GM23338 (cell line): Measurements from ENCODE around the gene OR56A1. TPM values are rescaled to one million over a fixed set of nuclear protein-coding genes. Genes with fewer than 3 reads are reported as not detected.

Experiments used
- ATAC-seq: fragments of 200-7000 bp; cut with Tn5 transposase; 3 replicates; pipeline ENCODE4 v1.9.1; 2020
- DNase-seq: peaks from one replicate; pipeline ENCODE4 v3.0.0-alpha.2; 2015; ENCODE audit warnings: low spot score
- H2AFZ ChIP-seq: fragments of 200-600 bp; sonication (generic); 2 replicates; pipeline ENCODE4 v1.8.0; 2016; ENCODE audit warnings: antibody characterized with exemption, mild to moderate bottlenecking, moderate library complexity
- H3F3A ChIP-seq: fragments of 200-600 bp; sonication (generic); replicated peaks from 2 replicates; pipeline ENCODE4 v1.8.0; 2017; ENCODE audit warnings: antibody characterized with exemption, mixed run types, low read depth
- H3K27ac ChIP-seq: fragments of 200-600 bp; sonication (generic); 2 replicates; pipeline ENCODE4 v1.6.1; 2016; ENCODE audit warnings: low read depth
- H3K27me3 ChIP-seq: fragments of 200-600 bp; sonication (generic); 2 replicates; pipeline ENCODE4 v1.8.0; 2016; ENCODE audit warnings: mild to moderate bottlenecking, mixed run types, moderate library complexity; ENCODE audit not compliant: insufficient read depth
- H3K36me3 ChIP-seq: fragments of 200-600 bp; sonication (generic); 2 replicates; pipeline ENCODE4 v1.8.0; 2016; ENCODE audit warnings: mild to moderate bottlenecking; ENCODE audit not compliant: insufficient read depth
- H3K4me1 ChIP-seq: fragments of 200-600 bp; sonication (generic); 2 replicates; pipeline ENCODE4 v1.8.0; 2016; ENCODE audit warnings: mild to moderate bottlenecking, moderate library complexity; ENCODE audit not compliant: insufficient read depth
- H3K4me2 ChIP-seq: fragments of 200-600 bp; sonication (generic); 2 replicates; pipeline ENCODE4 v1.7.1; 2017; ENCODE audit warnings: mixed run types
- H3K4me3 ChIP-seq: fragments of 200-600 bp; sonication (generic); 2 replicates; pipeline ENCODE4 v1.6.1; 2016; ENCODE audit warnings: mixed run types
- H3K79me2 ChIP-seq: fragments of 200-600 bp; sonication (generic); replicated peaks from 2 replicates; pipeline ENCODE4 v1.8.0; 2017; ENCODE audit warnings: mild to moderate bottlenecking; ENCODE audit not compliant: insufficient read depth
- H3K9me2 ChIP-seq: fragments of 200-600 bp; sonication (generic); 2 replicates; pipeline ENCODE4 v1.8.0; 2017; ENCODE audit not compliant: insufficient read depth
- H4K20me1 ChIP-seq: fragments of 200-600 bp; sonication (generic); replicated peaks from 2 replicates; pipeline ENCODE4 v1.8.0; 2017; ENCODE audit warnings: mild to moderate bottlenecking; ENCODE audit not compliant: insufficient read depth
- H3K27ac Mint-ChIP-seq: 2 replicates; pipeline ENCODE4 v1.8.0; 2020; ENCODE audit warnings: inconsistent platforms, mild to moderate bottlenecking, moderate library complexity, mixed read lengths
- H3K27me3 Mint-ChIP-seq: 3 replicates; pipeline ENCODE4 v1.8.0; 2022; ENCODE audit warnings: low read depth, mild to moderate bottlenecking, moderate library complexity, mixed read lengths, inconsistent platforms; ENCODE audit not compliant: insufficient read depth, poor library complexity
- H3K36me3 Mint-ChIP-seq: 3 replicates; pipeline ENCODE4 v1.8.0; 2021; ENCODE audit warnings: low read depth, mild to moderate bottlenecking, inconsistent platforms, moderate library complexity, mixed read lengths
- H3K4me1 Mint-ChIP-seq: 3 replicates; pipeline ENCODE4 v1.8.0; 2020; ENCODE audit warnings: mild to moderate bottlenecking, inconsistent platforms, mixed read lengths
- H3K4me3 Mint-ChIP-seq: 3 replicates; pipeline ENCODE4 v1.8.0; 2021; ENCODE audit warnings: moderate library complexity, mild to moderate bottlenecking, inconsistent platforms, mixed read lengths
- H3K9me3 Mint-ChIP-seq: 3 replicates; pipeline ENCODE4 v1.8.0; 2020; ENCODE audit warnings: moderate library complexity, mild to moderate bottlenecking, inconsistent platforms, mixed read lengths
- CREB1 ChIP-seq: fragments of 250-450 bp; sonication (Bioruptor Pico); IDR thresholded peaks from 2 replicates; pipeline ENCODE4 v1.5.0; 2020; ENCODE audit warnings: low read depth, mild to moderate bottlenecking, moderate library complexity
- EZH2 ChIP-seq: fragments of 200-600 bp; sonication (generic); IDR thresholded peaks from one replicate; pipeline ENCODE4 v1.8.0; 2017; ENCODE audit warnings: antibody characterized with exemption, mild to moderate bottlenecking, low read depth; ENCODE audit not compliant: unreplicated experiment
- EZH2phosphoT487 ChIP-seq: fragments of 200-600 bp; sonication (generic); IDR thresholded peaks from one replicate; pipeline ENCODE4 v1.8.1; 2018; ENCODE audit warnings: antibody characterized with exemption; ENCODE audit not compliant: unreplicated experiment
- JUNB ChIP-seq: IDR thresholded peaks from one replicate; pipeline ENCODE4 v1.6.1; 2016; ENCODE audit warnings: antibody characterized with exemption; ENCODE audit not compliant: unreplicated experiment
- NANOG ChIP-seq: IDR thresholded peaks from 2 replicates; pipeline ENCODE4 v1.6.1; 2016; ENCODE audit warnings: antibody characterized with exemption, borderline replicate concordance
- POLR2AphosphoS5 ChIP-seq: IDR thresholded peaks from 2 replicates; pipeline ENCODE4 v1.6.1; 2016; ENCODE audit warnings: antibody characterized with exemption, low read depth
- STAT1 ChIP-seq: IDR thresholded peaks from one replicate; pipeline ENCODE4 v1.6.1; 2016; ENCODE audit warnings: antibody characterized with exemption; ENCODE audit not compliant: unreplicated experiment
- ZNF114 ChIP-seq: fragments of 250-450 bp; sonication (Bioruptor Pico); IDR thresholded peaks from 2 replicates; pipeline ENCODE4 v1.5.0; 2020; ENCODE audit warnings: mild to moderate bottlenecking, moderate library complexity
- ZNF331 ChIP-seq: fragments of 250-450 bp; sonication (Bioruptor Pico); IDR thresholded peaks from 2 replicates; pipeline ENCODE4 v1.5.0; 2020; ENCODE audit warnings: low read depth, mild to moderate bottlenecking, moderate library complexity
- polyA plus RNA-seq: library from polyadenylated mRNA; unstranded; fragments of >200 nt; fragmentation: Nextera tagmentation; extraction: Ambion mirVana; gene quantifications from 2 replicates; pipeline ENCODE4 v1.2.1, GENCODE V29; 2016
- total RNA-seq: library from RNA; depleted of rRNA; stranded (reverse); fragments of >200 nt; shearing (Covaris generic); gene quantifications from 2 replicates; pipeline ENCODE4 v1.2.3, GENCODE V29; 2014
- TF ChIP-seq, protein P1 (sequence below): fragments of 250-450 bp; sonication (Bioruptor Pico); IDR thresholded peaks from 2 replicates; pipeline ENCODE4 v1.5.0; 2020; ENCODE audit warnings: mild to moderate bottlenecking, moderate library complexity
- TF ChIP-seq, protein P2 (sequence below): IDR thresholded peaks from 2 replicates; pipeline ENCODE4 v1.6.1; 2016; ENCODE audit warnings: antibody characterized with exemption
- TF ChIP-seq, protein P3 (sequence below), 2 experiments: fragments of 200-600 bp in 1 of 2; sonication (generic) in 1 of 2; conservative IDR thresholded peaks; 2 replicates each; pipeline versions ENCODE4 v1.5.1 to v1.6.1; 2016 to 2017; ENCODE audit warnings: antibody characterized with exemption in 2 of 2, low read depth in 2 of 2, mild to moderate bottlenecking in 2 of 2, moderate library complexity in 1 of 2
- TF ChIP-seq, protein P4 (sequence below): IDR thresholded peaks from one replicate; pipeline ENCODE4 v1.6.1; 2018; ENCODE audit warnings: antibody characterized with exemption; ENCODE audit not compliant: unreplicated experiment

OR56A1 gene
- total and polyA plus RNA-seq, 2 experiments from 2014 or later, result 0.06 to 0.35 TPM

DNA sequence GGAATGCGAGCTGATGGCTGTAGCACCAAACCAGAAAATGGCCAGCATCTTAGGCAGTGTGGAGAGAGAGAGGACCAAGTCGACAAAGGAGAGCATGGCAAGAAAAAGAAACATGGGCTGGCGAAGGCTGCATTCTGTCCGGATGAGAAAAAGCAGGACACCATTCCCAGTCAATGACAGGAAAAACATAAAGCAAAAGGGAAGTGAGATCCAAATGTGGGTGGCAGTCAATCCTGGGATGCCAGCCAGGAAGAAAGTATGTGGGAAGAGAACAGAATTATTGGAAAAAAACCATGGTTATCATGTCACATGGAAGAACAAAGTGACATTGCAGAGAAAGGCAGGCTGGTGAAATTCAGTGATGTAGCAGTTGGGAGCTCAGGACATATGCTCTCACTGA is 36.9 kb upstream of the OR56A1 start:
- Histone ChIP-seq H3F3A (no peaks in the 10 kb centered on the region), H3K4me1 (peaks cover 10% of the 10 kb centered on the region), H4K20me1 (no peaks in the 10 kb centered on the region), H3K27me3 (no peaks in the 10 kb centered on the region), H3K9me2 (peaks cover 18% of the 10 kb centered on the region), H3K4me3 (no peak overlapping the region), H3K27ac (no peak overlapping the region), H3K36me3 (no peaks in the 10 kb centered on the region), H2AFZ (no peak overlapping the region), H3K79me2 (no peaks in the 10 kb centered on the region), H3K4me2 (no peak overlapping the region)
- Mint-ChIP-seq H3K4me1 (peaks cover 20% of the 10 kb centered on the region), H3K27me3 (no peaks in the 10 kb centered on the region), H3K4me3 (no peak overlapping the region), H3K27ac (no peak overlapping the region), H3K9me3 (peaks cover 3% of the 10 kb centered on the region; the same call in 1 of the 3 replicates), H3K36me3 (no peaks in the 10 kb centered on the region)
- DNase-seq, result no peak
- TF ChIP-seq POLR2AphosphoS5 (no peak), EZH2phosphoT487 (no peak), ZNF114 (CRISPR knock-in tag) (no peak), STAT1 (no peak), CREB1 (no peak), NANOG (no peak), EZH2 (no peak), ZNF331 (no peak), JUNB (no peak)
- TF ChIP-seq, protein P1, sequence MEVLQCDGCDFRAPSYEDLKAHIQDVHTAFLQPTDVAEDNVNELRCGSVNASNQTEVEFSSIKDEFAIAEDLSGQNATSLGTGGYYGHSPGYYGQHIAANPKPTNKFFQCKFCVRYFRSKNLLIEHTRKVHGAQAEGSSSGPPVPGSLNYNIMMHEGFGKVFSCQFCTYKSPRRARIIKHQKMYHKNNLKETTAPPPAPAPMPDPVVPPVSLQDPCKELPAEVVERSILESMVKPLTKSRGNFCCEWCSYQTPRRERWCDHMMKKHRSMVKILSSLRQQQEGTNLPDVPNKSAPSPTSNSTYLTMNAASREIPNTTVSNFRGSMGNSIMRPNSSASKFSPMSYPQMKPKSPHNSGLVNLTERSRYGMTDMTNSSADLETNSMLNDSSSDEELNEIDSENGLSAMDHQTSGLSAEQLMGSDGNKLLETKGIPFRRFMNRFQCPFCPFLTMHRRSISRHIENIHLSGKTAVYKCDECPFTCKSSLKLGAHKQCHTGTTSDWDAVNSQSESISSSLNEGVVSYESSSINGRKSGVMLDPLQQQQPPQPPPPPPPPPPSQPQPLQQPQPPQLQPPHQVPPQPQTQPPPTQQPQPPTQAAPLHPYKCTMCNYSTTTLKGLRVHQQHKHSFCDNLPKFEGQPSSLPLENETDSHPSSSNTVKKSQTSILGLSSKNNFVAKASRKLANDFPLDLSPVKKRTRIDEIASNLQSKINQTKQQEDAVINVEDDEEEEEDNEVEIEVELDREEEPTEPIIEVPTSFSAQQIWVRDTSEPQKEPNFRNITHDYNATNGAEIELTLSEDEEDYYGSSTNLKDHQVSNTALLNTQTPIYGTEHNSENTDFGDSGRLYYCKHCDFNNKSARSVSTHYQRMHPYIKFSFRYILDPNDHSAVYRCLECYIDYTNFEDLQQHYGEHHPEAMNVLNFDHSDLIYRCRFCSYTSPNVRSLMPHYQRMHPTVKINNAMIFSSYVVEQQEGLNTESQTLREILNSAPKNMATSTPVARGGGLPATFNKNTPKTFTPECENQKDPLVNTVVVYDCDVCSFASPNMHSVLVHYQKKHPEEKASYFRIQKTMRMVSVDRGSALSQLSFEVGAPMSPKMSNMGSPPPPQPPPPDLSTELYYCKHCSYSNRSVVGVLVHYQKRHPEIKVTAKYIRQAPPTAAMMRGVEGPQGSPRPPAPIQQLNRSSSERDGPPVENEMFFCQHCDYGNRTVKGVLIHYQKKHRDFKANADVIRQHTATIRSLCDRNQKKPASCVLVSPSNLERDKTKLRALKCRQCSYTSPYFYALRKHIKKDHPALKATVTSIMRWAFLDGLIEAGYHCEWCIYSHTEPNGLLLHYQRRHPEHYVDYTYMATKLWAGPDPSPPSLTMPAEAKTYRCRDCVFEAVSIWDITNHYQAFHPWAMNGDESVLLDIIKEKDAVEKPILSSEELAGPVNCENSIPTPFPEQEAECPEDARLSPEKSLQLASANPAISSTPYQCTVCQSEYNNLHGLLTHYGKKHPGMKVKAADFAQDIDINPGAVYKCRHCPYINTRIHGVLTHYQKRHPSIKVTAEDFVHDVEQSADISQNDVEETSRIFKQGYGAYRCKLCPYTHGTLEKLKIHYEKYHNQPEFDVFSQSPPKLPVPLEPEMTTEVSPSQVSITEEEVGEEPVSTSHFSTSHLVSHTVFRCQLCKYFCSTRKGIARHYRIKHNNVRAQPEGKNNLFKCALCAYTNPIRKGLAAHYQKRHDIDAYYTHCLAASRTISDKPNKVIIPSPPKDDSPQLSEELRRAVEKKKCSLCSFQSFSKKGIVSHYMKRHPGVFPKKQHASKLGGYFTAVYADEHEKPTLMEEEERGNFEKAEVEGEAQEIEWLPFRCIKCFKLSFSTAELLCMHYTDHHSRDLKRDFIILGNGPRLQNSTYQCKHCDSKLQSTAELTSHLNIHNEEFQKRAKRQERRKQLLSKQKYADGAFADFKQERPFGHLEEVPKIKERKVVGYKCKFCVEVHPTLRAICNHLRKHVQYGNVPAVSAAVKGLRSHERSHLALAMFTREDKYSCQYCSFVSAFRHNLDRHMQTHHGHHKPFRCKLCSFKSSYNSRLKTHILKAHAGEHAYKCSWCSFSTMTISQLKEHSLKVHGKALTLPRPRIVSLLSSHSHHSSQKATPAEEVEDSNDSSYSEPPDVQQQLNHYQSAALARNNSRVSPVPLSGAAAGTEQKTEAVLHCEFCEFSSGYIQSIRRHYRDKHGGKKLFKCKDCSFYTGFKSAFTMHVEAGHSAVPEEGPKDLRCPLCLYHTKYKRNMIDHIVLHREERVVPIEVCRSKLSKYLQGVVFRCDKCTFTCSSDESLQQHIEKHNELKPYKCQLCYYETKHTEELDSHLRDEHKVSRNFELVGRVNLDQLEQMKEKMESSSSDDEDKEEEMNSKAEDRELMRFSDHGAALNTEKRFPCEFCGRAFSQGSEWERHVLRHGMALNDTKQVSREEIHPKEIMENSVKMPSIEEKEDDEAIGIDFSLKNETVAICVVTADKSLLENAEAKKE, result no peak
- TF ChIP-seq, protein P2, sequence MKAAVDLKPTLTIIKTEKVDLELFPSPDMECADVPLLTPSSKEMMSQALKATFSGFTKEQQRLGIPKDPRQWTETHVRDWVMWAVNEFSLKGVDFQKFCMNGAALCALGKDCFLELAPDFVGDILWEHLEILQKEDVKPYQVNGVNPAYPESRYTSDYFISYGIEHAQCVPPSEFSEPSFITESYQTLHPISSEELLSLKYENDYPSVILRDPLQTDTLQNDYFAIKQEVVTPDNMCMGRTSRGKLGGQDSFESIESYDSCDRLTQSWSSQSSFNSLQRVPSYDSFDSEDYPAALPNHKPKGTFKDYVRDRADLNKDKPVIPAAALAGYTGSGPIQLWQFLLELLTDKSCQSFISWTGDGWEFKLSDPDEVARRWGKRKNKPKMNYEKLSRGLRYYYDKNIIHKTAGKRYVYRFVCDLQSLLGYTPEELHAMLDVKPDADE, result no peak
- TF ChIP-seq, protein P3, sequence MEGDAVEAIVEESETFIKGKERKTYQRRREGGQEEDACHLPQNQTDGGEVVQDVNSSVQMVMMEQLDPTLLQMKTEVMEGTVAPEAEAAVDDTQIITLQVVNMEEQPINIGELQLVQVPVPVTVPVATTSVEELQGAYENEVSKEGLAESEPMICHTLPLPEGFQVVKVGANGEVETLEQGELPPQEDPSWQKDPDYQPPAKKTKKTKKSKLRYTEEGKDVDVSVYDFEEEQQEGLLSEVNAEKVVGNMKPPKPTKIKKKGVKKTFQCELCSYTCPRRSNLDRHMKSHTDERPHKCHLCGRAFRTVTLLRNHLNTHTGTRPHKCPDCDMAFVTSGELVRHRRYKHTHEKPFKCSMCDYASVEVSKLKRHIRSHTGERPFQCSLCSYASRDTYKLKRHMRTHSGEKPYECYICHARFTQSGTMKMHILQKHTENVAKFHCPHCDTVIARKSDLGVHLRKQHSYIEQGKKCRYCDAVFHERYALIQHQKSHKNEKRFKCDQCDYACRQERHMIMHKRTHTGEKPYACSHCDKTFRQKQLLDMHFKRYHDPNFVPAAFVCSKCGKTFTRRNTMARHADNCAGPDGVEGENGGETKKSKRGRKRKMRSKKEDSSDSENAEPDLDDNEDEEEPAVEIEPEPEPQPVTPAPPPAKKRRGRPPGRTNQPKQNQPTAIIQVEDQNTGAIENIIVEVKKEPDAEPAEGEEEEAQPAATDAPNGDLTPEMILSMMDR (conservative IDR thresholded peaks at IDR 0.05; ENCODE audit: low read depth in 2 of 2), result no peak
- TF ChIP-seq, protein P4, sequence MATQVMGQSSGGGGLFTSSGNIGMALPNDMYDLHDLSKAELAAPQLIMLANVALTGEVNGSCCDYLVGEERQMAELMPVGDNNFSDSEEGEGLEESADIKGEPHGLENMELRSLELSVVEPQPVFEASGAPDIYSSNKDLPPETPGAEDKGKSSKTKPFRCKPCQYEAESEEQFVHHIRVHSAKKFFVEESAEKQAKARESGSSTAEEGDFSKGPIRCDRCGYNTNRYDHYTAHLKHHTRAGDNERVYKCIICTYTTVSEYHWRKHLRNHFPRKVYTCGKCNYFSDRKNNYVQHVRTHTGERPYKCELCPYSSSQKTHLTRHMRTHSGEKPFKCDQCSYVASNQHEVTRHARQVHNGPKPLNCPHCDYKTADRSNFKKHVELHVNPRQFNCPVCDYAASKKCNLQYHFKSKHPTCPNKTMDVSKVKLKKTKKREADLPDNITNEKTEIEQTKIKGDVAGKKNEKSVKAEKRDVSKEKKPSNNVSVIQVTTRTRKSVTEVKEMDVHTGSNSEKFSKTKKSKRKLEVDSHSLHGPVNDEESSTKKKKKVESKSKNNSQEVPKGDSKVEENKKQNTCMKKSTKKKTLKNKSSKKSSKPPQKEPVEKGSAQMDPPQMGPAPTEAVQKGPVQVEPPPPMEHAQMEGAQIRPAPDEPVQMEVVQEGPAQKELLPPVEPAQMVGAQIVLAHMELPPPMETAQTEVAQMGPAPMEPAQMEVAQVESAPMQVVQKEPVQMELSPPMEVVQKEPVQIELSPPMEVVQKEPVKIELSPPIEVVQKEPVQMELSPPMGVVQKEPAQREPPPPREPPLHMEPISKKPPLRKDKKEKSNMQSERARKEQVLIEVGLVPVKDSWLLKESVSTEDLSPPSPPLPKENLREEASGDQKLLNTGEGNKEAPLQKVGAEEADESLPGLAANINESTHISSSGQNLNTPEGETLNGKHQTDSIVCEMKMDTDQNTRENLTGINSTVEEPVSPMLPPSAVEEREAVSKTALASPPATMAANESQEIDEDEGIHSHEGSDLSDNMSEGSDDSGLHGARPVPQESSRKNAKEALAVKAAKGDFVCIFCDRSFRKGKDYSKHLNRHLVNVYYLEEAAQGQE, result no peak
- no peak for ATAC-seq
